ENCODE data around the gene TNFRSF25. TPM values are rescaled to one million over a fixed set of nuclear protein-coding genes. Genes with fewer than 3 reads are reported as not detected.

The TNFRSF25 gene
- polyA plus RNA-seq, 2 of the 4 experiments (the other 2 are of a cell fraction) = 0.65 to 3.4 TPM

DNA sequence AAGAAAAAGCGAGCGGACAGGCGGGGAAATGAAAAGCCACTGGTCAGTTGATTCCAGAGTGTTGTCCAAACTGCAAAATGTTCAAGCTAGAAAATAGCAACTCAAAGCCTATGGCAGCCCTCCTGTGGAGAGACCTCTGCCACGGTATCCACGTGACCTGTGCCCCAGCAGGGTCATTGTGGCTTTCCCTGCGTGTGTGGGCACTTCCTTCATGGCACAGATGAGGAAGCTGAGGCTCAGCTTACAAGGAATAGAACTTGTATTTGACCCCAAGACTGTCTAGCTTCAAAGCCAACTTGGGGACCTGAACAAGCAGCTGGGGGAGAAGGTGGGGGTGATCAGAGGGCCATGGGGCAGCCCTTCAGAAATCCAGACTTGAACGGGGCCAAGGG, 41.1 kb upstream of the TNFRSF25 start:
- ChIA-PET POLR2A (no interaction called here), CTCF (interaction anchor here (0.7 to 1.6 kb wide), 4 partner anchors 9 to 47 kb away, joined by 3 to 5 read pairs (median 3); partner anchors contain the start of genes NOL9 and TAS1R1)
- no peak for TF ChIP-seq JUN (IDR thresholded peaks at IDR 0.05)
- TF ChIP-seq, protein P1, sequence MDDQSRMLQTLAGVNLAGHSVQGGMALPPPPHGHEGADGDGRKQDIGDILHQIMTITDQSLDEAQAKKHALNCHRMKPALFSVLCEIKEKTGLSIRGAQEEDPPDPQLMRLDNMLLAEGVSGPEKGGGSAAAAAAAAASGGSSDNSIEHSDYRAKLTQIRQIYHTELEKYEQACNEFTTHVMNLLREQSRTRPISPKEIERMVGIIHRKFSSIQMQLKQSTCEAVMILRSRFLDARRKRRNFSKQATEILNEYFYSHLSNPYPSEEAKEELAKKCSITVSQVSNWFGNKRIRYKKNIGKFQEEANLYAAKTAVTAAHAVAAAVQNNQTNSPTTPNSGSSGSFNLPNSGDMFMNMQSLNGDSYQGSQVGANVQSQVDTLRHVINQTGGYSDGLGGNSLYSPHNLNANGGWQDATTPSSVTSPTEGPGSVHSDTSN (IDR thresholded peaks at IDR 0.05) = no peak
- no peak for TF ChIP-seq MYC (IDR thresholded peaks at IDR 0.05; ENCODE audit: borderline replicate concordance, low read length)
- no peak for FAIRE-seq
- no peak overlapping the region for H3K4me3 ChIP-seq
- H3K27ac ChIP-seq = no peak overlapping the region
- no peaks in the 10 kb centered on the region for H3K9me3 ChIP-seq
- WGBS (ENCODE audit: missing lambda C conversion rate) = 64% methylated on average over 7 of the region's 7 CpGs
- no peaks in the 10 kb centered on the region for H3K4me1 ChIP-seq
- DNase-seq (ENCODE audit: low read depth in 1 of 2, low spot score in 1 of 2) = no peak
- no peak for ATAC-seq
- no peak overlapping the region for H3K4me2 ChIP-seq

GRCh38 chr1:6506210-6507036, 40.5 kb upstream of the TNFRSF25 start:
- WGBS (ENCODE audit: missing lambda C conversion rate) = 71% methylated on average over 16 of the region's 31 CpGs
- no peak overlapping the region for H3K4me2 ChIP-seq
- no peaks in the 10 kb centered on the region for H3K9me3 ChIP-seq
- TF ChIP-seq NFE2L2 (conservative IDR thresholded peaks at IDR 0.05; ENCODE audit: low read length) = no peak
- TF ChIP-seq EHMT2 (IDR thresholded peaks at IDR 0.05; ENCODE audit: low read depth) = no peak
- TF ChIP-seq EHF (CRISPR knock-in tag; IDR thresholded peaks at IDR 0.05) = no peak
- no peak for TF ChIP-seq RNF2 (IDR thresholded peaks at IDR 0.05; ENCODE audit: borderline replicate concordance, low read depth)
- TF ChIP-seq JUNB (IDR thresholded peaks at IDR 0.05) = no peak
- TF ChIP-seq MAFK (IDR thresholded peaks at IDR 0.05; ENCODE audit: partially characterized antibody) = no peak
- no peak for TF ChIP-seq CHD2 (IDR thresholded peaks at IDR 0.05; ENCODE audit: low read length, partially characterized antibody)
- TF ChIP-seq, protein P2, sequence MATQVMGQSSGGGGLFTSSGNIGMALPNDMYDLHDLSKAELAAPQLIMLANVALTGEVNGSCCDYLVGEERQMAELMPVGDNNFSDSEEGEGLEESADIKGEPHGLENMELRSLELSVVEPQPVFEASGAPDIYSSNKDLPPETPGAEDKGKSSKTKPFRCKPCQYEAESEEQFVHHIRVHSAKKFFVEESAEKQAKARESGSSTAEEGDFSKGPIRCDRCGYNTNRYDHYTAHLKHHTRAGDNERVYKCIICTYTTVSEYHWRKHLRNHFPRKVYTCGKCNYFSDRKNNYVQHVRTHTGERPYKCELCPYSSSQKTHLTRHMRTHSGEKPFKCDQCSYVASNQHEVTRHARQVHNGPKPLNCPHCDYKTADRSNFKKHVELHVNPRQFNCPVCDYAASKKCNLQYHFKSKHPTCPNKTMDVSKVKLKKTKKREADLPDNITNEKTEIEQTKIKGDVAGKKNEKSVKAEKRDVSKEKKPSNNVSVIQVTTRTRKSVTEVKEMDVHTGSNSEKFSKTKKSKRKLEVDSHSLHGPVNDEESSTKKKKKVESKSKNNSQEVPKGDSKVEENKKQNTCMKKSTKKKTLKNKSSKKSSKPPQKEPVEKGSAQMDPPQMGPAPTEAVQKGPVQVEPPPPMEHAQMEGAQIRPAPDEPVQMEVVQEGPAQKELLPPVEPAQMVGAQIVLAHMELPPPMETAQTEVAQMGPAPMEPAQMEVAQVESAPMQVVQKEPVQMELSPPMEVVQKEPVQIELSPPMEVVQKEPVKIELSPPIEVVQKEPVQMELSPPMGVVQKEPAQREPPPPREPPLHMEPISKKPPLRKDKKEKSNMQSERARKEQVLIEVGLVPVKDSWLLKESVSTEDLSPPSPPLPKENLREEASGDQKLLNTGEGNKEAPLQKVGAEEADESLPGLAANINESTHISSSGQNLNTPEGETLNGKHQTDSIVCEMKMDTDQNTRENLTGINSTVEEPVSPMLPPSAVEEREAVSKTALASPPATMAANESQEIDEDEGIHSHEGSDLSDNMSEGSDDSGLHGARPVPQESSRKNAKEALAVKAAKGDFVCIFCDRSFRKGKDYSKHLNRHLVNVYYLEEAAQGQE (IDR thresholded peaks at IDR 0.05) = no peak
- TF ChIP-seq POLR2AphosphoS2 (conservative IDR thresholded peaks at IDR 0.05; ENCODE audit: low read length) = no peak
- TF ChIP-seq, protein P3, sequence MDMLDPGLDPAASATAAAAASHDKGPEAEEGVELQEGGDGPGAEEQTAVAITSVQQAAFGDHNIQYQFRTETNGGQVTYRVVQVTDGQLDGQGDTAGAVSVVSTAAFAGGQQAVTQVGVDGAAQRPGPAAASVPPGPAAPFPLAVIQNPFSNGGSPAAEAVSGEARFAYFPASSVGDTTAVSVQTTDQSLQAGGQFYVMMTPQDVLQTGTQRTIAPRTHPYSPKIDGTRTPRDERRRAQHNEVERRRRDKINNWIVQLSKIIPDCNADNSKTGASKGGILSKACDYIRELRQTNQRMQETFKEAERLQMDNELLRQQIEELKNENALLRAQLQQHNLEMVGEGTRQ (IDR thresholded peaks at IDR 0.05) = no peak
- TF ChIP-seq HMGXB4 (CRISPR knock-in tag; IDR thresholded peaks at IDR 0.05; ENCODE audit: borderline replicate concordance) = no peak
- DNase-seq (ENCODE audit: low read depth in 1 of 2, low spot score in 1 of 2) (no peak), ATAC-seq (no peak), FAIRE-seq (no peak)
- H3K4me3 ChIP-seq = no peak overlapping the region
- H3K4me1 ChIP-seq = no peaks in the 10 kb centered on the region
- ChIA-PET CTCF (interaction anchor here (1.5 to 8.8 kb wide), 4 partner anchors 15 to 48 kb away, joined by 3 to 54 read pairs (median 4); partner anchors contain the start of genes NOL9, PLEKHG5 and TAS1R1), POLR2A (no interaction called here)
- H3K27ac ChIP-seq = no peak overlapping the region
